WI38 (cell line): ENCODE data around the gene TAL1.

Source experiments
- H3K4me3 ChIP-seq: 2 replicates; pipeline ENCODE4 v1.5.1; 2011; ENCODE audit warnings: low read depth, mild to moderate bottlenecking, control low read depth, low read length
- TF ChIP-seq, protein P1 (sequence below): IDR thresholded peaks from 2 replicates; pipeline ENCODE4 v1.5.1; 2012; ENCODE audit warnings: low read depth, mild to moderate bottlenecking, control low read depth, low read length

TAL1 gene

DNA sequence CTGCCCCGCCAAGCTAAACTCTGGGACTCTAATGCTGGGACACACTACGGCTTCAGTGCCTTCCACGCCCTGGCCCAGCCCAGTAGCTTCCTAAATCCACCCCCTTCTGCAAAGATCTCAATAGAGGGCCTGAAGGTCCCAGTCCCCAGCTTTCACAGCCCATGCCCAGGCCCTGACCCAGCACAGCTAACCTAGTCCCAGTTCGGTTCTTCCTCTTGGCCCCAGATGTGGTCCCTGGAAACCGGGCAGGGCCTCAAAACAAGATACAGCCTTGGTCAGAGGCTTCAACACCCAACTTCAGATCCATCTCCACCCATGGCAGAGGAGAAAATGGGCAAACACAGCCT is 41.5 kb downstream of the TAL1 start:
- TF ChIP-seq, protein P1, sequence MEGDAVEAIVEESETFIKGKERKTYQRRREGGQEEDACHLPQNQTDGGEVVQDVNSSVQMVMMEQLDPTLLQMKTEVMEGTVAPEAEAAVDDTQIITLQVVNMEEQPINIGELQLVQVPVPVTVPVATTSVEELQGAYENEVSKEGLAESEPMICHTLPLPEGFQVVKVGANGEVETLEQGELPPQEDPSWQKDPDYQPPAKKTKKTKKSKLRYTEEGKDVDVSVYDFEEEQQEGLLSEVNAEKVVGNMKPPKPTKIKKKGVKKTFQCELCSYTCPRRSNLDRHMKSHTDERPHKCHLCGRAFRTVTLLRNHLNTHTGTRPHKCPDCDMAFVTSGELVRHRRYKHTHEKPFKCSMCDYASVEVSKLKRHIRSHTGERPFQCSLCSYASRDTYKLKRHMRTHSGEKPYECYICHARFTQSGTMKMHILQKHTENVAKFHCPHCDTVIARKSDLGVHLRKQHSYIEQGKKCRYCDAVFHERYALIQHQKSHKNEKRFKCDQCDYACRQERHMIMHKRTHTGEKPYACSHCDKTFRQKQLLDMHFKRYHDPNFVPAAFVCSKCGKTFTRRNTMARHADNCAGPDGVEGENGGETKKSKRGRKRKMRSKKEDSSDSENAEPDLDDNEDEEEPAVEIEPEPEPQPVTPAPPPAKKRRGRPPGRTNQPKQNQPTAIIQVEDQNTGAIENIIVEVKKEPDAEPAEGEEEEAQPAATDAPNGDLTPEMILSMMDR: no peak
- H3K4me3 ChIP-seq: no peak overlapping the region

DNA sequence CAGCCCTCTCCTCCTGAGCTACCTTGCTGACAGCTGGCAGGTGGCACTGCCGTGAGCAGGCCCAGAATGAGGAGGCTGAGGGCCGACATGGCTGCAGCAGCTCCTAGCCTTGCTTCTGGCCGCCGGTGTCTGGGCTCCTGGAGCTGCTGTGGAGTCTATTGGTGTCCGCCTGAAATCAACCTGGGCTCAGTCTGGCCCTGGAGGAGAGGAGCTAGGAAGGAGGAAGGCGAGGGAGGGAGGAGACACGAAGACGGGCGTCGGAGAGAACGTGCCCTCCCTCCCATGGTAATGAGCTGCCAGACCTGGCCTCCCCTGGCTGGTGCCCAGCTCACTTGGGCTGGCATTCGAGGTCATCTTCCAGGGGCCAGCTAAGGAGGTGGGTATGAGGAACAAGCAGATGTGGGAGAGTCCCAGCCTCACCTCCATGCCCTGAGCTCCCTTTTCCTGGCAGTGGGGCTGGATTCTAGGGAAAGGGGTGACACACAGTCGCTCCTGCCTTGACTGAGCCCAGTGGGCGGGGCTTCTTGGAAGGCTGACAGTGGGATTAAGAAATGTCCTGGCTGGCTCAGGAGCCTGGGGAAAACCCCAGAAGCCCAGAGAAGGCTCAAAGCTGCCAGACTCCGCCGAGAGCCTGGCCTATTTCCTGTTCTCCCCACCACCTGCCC is 42.0 kb downstream of the TAL1 start, which contains the start of gene PDZK1IP1:
PDZK1IP1 (minus strand) TSS at position 193 of the 665 bp plus-strand sequence; CDS start at position 89, 104 bp downstream.
- no peak within 1 kb of the TSS for H3K4me3 ChIP-seq
- TF ChIP-seq, protein P1: no peak

DNA sequence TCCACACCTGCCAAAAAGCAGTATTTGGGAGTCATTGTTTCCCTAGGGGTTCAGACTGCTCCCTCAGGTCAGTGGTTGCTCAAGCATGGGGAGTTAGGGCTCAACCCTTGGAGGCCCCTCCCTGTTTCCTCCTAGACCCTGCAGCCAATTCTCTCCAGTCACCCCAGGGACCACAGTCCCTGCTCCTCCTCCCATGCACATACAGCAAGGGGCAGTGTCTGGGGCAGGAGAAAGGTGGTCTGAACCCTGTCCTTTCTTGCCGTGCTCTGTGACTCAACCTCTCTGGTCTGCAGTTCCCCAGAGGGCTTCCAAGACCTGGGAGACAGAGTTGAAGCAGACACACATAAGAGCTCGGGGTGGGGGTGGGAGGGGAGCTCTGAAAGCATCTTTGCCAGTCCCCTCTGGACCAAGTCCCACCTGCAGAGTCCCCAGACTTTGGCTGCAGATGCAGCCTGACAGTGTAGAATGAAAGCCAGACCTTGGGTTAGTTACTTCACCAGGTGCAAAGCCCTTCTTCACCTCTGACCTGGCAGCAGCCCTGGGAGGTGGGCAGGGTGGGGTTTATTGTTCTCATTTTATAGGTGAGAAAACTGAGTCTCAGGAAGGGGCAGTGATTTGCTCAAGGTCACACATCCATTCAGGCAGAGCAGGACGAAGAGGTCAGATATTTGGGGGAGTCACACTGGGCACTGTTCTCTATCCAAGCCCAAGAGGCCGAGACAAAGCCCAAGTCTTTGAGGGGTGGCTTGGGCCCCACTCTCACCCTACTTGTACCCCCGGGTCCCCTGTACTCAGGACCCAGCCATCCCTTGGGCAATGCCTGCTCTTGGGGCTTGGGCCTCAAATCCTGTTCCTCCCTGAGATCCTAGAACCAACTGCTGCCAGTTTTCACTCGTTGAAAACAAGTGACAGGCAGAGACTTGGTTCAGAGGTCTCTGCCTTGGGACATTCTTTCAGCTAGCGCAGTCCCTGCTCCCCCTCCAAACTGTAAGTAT is 42.9 kb downstream of the TAL1 start:
- TF ChIP-seq, protein P1: no peak
- H3K4me3 ChIP-seq: no peak overlapping the region

DNA sequence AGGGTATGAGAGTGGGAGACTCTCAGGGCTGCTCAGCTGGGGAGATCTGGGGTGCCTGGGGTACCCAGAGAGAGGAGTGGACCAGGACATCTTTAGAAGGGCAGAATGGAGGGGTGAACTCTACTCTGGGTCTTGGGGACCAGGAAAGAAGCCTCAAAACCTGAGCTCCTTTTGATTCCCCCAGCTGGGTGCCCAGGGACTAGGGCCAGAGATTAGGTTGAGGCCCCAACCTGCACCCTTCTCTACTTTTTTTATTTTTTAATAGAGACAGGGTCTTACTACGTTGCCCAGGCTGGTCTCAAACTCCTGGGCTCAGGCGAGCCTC is 44.1 kb downstream of the TAL1 start:
- TF ChIP-seq, protein P1: no peak
- H3K4me3 ChIP-seq: no peak overlapping the region

DNA sequence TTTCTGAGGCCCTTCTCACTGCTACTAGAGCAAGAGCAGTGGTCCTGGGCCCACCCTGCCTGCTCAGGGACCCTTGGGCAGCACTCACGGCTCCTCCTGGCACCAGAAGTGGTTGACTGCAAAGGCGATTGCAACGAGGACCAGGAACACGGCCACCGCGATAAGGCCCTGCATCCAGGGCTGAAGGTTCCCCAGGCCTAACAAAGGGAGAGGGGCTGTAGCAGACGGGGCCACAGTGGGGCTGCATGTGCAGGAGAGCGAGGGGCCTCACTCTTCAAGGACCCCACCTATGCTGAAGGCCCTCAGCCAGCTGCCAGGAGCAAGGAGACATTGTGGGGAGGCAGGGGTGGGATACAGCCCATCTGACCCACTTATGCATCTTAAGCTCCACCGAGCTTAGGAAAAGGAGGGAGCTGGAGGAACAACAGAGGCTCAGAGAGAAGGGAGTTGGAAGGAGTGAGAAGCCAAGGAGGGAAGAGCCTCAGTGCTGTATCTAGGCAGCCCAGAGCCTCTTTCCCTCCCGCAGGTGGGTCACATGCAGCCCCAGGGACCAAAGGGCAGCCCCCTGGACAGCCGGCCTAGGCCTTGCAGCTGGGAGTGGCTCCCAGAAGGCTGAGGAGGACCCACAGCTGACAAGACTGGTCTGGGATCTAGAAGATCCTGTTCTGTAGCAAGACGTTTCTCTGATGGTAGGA is 44.6 kb downstream of the TAL1 start:
- no peak overlapping the region for H3K4me3 ChIP-seq
- TF ChIP-seq, protein P1: no peak

DNA sequence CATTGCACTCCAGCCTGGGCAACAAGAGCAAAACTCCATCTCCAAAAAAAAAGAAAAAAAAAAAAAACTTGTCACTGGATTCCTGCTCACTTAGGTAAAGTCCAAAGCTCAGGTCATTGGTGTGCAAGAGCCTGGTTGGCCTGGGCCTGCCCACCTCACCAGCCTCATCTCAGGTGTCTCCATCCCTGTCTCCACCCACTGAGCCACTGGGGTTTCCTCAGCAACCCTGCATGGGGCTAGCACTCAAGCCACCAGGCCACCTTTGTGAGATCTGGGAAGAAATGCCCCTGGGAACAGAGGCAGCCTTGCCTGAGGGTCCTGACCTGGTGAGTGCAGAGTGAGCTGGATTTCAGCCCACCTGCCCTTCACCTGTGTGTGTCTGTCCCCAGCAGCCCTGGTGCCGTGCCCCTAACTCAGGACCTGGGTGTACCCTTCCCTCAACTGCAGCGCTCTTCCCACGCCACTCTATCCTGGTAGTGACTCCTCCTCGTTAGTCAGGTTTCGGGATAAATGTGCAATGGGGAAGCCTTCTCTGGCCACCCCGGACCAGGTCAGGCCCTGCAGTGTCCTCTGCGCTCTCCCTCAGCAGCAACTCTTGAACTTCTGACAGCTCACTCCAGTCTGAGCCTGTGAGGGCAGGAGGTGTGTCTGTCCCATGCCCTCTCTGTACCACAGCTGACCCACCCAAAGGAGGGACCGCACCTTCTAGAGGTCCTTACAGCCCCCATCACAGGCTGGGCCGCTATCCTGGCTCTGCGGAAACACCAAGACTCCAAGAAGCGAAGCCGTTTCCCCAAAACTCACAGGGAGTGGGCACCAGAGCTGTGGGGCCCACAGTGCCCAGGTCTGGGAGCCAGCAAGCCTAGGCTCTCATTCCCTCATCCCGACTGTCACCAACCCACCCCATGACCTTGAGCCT is 45.5 kb downstream of the TAL1 start:
- TF ChIP-seq, protein P1: no peak
- H3K4me3 ChIP-seq: no peak overlapping the region
